Measurements from ENCODE around the gene CSNK1A1. TPM values are rescaled to one million over a fixed set of nuclear protein-coding genes. Genes with fewer than 3 reads are reported as not detected.
"Not testable (repeated sequence)": the region's sequence is repeated elsewhere in the genome, so short reads cannot be mapped to it uniquely, and the experiment has no call there.

The CSNK1A1 gene
- total RNA-seq, 4 donors from 2014 or later, result 273 to 365 (median 320) TPM

DNA sequence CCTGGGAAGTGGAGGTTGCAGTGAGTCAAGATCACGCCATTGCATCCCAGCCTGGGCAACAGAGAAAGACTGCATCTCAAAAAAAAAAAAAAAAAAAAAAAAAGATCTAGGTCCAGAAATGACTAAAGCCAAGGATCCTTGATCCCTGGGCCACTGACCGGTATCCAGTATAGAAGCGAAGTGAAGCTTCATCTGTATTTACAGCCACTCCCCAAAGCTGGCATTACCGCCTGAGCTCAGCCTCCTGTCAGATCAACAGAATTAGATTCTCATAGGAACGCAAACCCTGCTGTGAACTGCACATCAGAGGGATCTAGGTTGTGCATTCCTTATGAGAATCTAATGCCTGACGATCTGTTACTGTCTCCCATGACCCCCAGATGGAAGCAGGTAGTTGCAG lies 9.3 kb downstream of the CSNK1A1 start:
- Histone ChIP-seq H3K27ac (no peak overlapping the region), H3K9me3 (no peaks in the 10 kb centered on the region), H3K36me3 (peaks cover 18% of the 10 kb centered on the region), H3K4me3 (no peak overlapping the region), H3K27me3 (no peaks in the 10 kb centered on the region), H3K4me1 (peaks cover 74% of the 10 kb centered on the region)
- TF ChIP-seq POLR2A (IDR thresholded peaks at IDR 0.05) (no peak), POLR2AphosphoS5 (IDR thresholded peaks at IDR 0.05) (no peak), EP300 (IDR thresholded peaks at IDR 0.05) (no peak)
- TF ChIP-seq, protein P1, sequence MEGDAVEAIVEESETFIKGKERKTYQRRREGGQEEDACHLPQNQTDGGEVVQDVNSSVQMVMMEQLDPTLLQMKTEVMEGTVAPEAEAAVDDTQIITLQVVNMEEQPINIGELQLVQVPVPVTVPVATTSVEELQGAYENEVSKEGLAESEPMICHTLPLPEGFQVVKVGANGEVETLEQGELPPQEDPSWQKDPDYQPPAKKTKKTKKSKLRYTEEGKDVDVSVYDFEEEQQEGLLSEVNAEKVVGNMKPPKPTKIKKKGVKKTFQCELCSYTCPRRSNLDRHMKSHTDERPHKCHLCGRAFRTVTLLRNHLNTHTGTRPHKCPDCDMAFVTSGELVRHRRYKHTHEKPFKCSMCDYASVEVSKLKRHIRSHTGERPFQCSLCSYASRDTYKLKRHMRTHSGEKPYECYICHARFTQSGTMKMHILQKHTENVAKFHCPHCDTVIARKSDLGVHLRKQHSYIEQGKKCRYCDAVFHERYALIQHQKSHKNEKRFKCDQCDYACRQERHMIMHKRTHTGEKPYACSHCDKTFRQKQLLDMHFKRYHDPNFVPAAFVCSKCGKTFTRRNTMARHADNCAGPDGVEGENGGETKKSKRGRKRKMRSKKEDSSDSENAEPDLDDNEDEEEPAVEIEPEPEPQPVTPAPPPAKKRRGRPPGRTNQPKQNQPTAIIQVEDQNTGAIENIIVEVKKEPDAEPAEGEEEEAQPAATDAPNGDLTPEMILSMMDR (IDR thresholded peaks at IDR 0.05), result no peak
- no peak for DNase-seq (ENCODE audit: low spot score in 2 of 2)
- WGBS, result 68% methylated on average over 6 of the region's 6 CpGs

DNA sequence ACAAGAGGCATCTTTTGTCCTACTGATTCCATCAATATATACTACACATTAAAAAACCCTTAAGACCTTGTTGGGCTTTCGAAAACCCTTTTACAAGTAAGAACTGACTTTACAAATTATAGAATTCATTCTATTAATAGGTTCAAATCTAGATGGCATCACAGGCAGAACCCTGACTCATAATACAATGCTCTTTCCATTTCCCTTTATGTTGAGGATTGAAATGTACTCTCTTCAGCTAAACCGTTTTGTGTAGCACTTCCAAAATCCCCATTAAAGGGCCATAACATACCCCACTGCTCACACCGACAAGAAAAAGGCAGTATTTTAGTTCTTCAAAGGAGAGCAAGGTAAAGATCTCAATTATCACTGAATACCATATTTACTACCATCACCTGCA lies 11.2 kb downstream of the CSNK1A1 start:
- Histone ChIP-seq H3K36me3 (peaks cover 10% of the 10 kb centered on the region), H3K4me1 (peaks cover 72% of the 10 kb centered on the region), H3K4me3 (no peak overlapping the region), H3K27ac (no peak overlapping the region), H3K9me3 (no peaks in the 10 kb centered on the region), H3K27me3 (no peaks in the 10 kb centered on the region)
- DNase-seq (ENCODE audit: low spot score in 2 of 2), result no peak
- WGBS, result 65% methylated on average over 3 of the region's 3 CpGs
- TF ChIP-seq POLR2AphosphoS5 (IDR thresholded peaks at IDR 0.05), result no peak
- no peak for TF ChIP-seq POLR2A (IDR thresholded peaks at IDR 0.05)
- TF ChIP-seq, protein P1 (IDR thresholded peaks at IDR 0.05), result no peak
- TF ChIP-seq EP300 (IDR thresholded peaks at IDR 0.05), result no peak

DNA sequence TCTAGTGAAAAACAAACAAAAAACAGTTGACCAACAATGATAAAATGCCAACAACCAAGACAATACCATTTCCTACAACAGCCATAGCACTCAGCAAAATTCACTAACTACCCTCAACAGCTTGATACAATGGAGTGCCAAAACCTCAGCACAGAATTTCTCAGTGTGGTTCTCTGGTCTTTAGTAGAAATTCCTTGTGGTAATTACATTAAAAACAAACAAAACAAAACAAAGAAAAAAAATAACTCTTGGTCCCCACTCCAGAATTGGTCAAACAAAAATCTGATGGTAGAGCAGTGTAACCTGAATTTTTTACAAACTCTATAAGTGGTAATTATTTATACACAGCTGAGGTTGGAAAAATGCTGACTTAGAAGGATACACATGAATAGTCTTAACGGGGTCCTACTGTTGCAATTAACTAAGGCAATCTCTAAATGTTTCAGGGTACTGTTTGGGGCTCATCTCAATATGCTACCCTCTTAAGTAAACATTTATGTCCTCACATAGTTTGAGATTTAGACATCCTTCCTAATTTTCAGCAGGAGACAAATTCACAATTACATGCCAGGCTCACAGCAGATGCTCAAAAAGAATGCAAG lies 13.8 kb downstream of the CSNK1A1 start:
- 55% methylated on average over 1 of the region's 1 CpG for WGBS
- peaks cover 8% of the 10 kb centered on the region for H3K36me3 ChIP-seq
- H3K4me1 ChIP-seq, result peaks cover 50% of the 10 kb centered on the region

DNA sequence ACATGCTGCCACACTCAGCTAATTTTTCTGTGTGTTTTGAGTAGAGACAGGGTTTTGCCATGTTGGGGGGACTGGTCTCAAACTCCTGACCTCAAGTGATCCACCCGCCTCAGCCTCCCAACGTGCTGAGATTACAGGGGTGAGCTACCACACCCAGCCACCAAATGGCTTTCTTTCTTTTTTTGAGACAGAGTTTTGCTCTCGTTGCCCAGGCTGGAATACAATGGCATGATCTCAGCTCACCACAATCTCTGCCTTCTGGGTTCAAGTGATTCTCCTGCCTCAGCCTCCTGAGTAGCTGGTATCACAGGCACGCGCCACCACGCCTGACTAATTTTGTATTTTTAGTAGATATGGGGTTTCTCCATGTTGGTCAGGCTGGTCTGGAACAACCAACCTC lies 15.5 kb downstream of the CSNK1A1 start:
- not testable (repeated sequence) for H3K36me3 ChIP-seq; H3K27ac ChIP-seq; DNase-seq (ENCODE audit: low spot score in 2 of 2); H3K4me3 ChIP-seq; H3K9me3 ChIP-seq; H3K27me3 ChIP-seq
- 87% methylated on average over 6 of the region's 6 CpGs for whole genome bisulfite sequencing
- peaks cover 42% of the 10 kb centered on the region for H3K4me1 ChIP-seq

More for the DNA sequence above, 13.8 kb downstream of the CSNK1A1 start:
- TF ChIP-seq EP300 (IDR thresholded peaks at IDR 0.05) (no peak), POLR2AphosphoS5 (IDR thresholded peaks at IDR 0.05) (no peak), POLR2A (IDR thresholded peaks at IDR 0.05) (no peak)
- TF ChIP-seq, protein P1 (IDR thresholded peaks at IDR 0.05), result no peak
- no peaks in the 10 kb centered on the region for H3K9me3 ChIP-seq
- no peak overlapping the region for H3K27ac ChIP-seq
- DNase-seq (ENCODE audit: low spot score in 2 of 2), result no peak
- H3K27me3 ChIP-seq, result no peaks in the 10 kb centered on the region
- no peak overlapping the region for H3K4me3 ChIP-seq

DNA sequence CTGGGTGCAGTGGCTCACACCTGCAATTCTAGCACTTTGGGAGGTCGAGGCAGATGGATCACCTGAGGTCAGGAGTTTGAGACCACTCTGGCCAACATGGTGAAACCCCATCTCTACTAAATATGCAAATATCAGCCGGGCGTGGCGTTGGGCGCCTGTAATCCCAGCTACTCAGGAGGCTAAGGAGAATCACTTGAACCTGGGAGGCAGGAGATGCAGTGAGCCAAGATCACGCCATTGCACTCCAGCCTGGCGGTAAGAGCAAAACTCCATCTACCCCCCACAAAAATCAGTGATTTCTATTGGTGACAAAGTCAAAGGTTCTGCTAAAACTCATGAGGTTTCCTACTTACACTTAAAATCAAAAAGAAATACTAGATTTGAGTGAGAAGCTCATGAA lies 18.8 kb downstream of the CSNK1A1 start:
- DNase-seq (ENCODE audit: low spot score in 2 of 2), result no peak
- H3K9me3 ChIP-seq, result no peaks in the 10 kb centered on the region
- 81% methylated on average over 7 of the region's 7 CpGs for WGBS
- H3K27ac ChIP-seq, result no peak overlapping the region
- no peak overlapping the region for H3K4me3 ChIP-seq
- peaks cover 53% of the 10 kb centered on the region for H3K4me1 ChIP-seq
- H3K36me3 ChIP-seq, result peaks cover 4% of the 10 kb centered on the region
- no peaks in the 10 kb centered on the region for H3K27me3 ChIP-seq
- TF ChIP-seq, protein P1 (IDR thresholded peaks at IDR 0.05), result no peak
- no peak for TF ChIP-seq EP300 (IDR thresholded peaks at IDR 0.05)
- TF ChIP-seq POLR2A (IDR thresholded peaks at IDR 0.05), result no peak
- no peak for TF ChIP-seq POLR2AphosphoS5 (IDR thresholded peaks at IDR 0.05)

DNA sequence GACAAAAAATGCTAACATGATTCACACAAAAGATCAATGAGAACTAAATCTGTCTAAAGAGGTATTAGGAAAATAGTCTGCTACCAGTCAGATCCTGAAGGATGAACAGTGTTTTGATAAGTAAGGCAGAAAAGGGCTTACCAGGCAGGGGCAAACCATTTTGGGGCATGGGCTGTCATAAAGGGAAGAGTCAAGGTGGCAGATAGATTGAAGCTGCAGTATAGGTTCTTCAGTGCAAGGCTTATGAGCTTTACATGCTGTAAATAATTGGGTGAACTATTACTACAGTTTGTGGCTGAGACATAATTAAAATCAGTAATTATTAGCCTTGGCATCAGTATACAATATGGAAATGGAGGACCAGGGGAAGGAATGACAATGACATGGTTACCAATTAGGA lies 21.8 kb downstream of the CSNK1A1 start:
- Histone ChIP-seq H3K9me3 (no peaks in the 10 kb centered on the region), H3K27ac (no peak overlapping the region), H3K4me3 (no peak overlapping the region), H3K36me3 (no peaks in the 10 kb centered on the region), H3K4me1 (peaks cover 65% of the 10 kb centered on the region), H3K27me3 (no peaks in the 10 kb centered on the region)
- no peak for DNase-seq (ENCODE audit: low spot score in 2 of 2)
- TF ChIP-seq POLR2AphosphoS5 (IDR thresholded peaks at IDR 0.05) (no peak), EP300 (IDR thresholded peaks at IDR 0.05) (no peak), POLR2A (IDR thresholded peaks at IDR 0.05) (no peak)
- TF ChIP-seq, protein P1 (IDR thresholded peaks at IDR 0.05), result no peak
